GM06990 (cell line): Measurements from ENCODE around the gene LBH.

Experiments
- DNase-seq: peaks from one replicate; pipeline ENCODE4 v3.0.0-alpha.2; 2011; ENCODE audit not compliant: insufficient read length; ENCODE audit errors: extremely low read depth
- H3K27me3 ChIP-seq: replicated peaks from 2 replicates; pipeline ENCODE4 v1.6.0; 2011; ENCODE audit warnings: low read length; ENCODE audit not compliant: control insufficient read depth, insufficient read depth
- H3K36me3 ChIP-seq: 2 replicates; pipeline ENCODE4 v1.5.1; 2011; ENCODE audit warnings: low read length; ENCODE audit not compliant: control insufficient read depth, insufficient read depth
- H3K4me3 ChIP-seq: replicated peaks from 2 replicates; pipeline ENCODE4 v1.5.1; 2011; ENCODE audit warnings: low read depth, mild to moderate bottlenecking, control low read depth, low read length
- CTCF ChIP-seq: IDR thresholded peaks from 2 replicates; pipeline ENCODE4 v1.5.1; 2011; ENCODE audit warnings: low read length, control low read depth, mild to moderate bottlenecking, inconsistent platforms; ENCODE audit not compliant: insufficient read depth, poor library complexity, severe bottlenecking

The LBH gene

GRCh38 chr2:30206461-30207430, 24.6 kb upstream of the LBH start:
- DNase-seq = no peak
- Histone ChIP-seq H3K4me3 (no peak overlapping the region), H3K27me3 (no peaks in the 10 kb centered on the region), H3K36me3 (no peaks in the 10 kb centered on the region)
- no peak for TF ChIP-seq CTCF

GRCh38 chr2:30208453-30208852, 22.9 kb upstream of the LBH start:
- Histone ChIP-seq H3K36me3 (no peaks in the 10 kb centered on the region), H3K27me3 (no peaks in the 10 kb centered on the region), H3K4me3 (no peak overlapping the region)
- no peak for DNase-seq
- peak; percentile 84 for TF ChIP-seq CTCF

- no peak for DNase-seq
- TF ChIP-seq CTCF = no peak
- Histone ChIP-seq H3K36me3 (no peaks in the 10 kb centered on the region), H3K4me3 (no peak overlapping the region), H3K27me3 (no peaks in the 10 kb centered on the region)
Observed at GRCh38 chr2:30209227-30209626, 22.1 kb upstream of the LBH start.

- Histone ChIP-seq H3K36me3 (no peaks in the 10 kb centered on the region), H3K27me3 (no peaks in the 10 kb centered on the region), H3K4me3 (no peak overlapping the region)
- DNase-seq = no peak
- TF ChIP-seq CTCF = no peak
Observed at GRCh38 chr2:30213326-30213725, 18.0 kb upstream of the LBH start.

GRCh38 chr2:30213907-30214463, 17.3 kb upstream of the LBH start:
- no peak for DNase-seq
- no peaks in the 10 kb centered on the region for H3K27me3 ChIP-seq

More at GRCh38 chr2:30213907-30214463, 17.3 kb upstream of the LBH start:
- no peak for TF ChIP-seq CTCF
- H3K36me3 ChIP-seq = no peaks in the 10 kb centered on the region
- no peak overlapping the region for H3K4me3 ChIP-seq
